Neutrophil (primary cell): ENCODE results near the gene LCK.

Source experiments
- H3K27ac ChIP-seq: fragments of 200-600 bp; sonication (generic); 2 replicates; pipeline ENCODE4 v1.5.1; 2016; ENCODE audit warnings: mild to moderate bottlenecking, moderate library complexity
- H3K27me3 ChIP-seq: fragments of 200-600 bp; sonication (generic); 2 replicates; pipeline ENCODE4 v1.6.0; 2016; ENCODE audit warnings: mild to moderate bottlenecking
- H3K36me3 ChIP-seq: fragments of 200-600 bp; sonication (generic); 2 replicates; pipeline ENCODE4 v1.5.1; 2017
- H3K4me1 ChIP-seq, 2 experiments: fragments of 200-600 bp in 1 of 2; sonication (generic) in 1 of 2; 1 replicate in 1 of 2; 2 replicates in 1 of 2; pipeline versions ENCODE4 v1.5.1 to v1.6.1; 2013 to 2016; ENCODE audit warnings: low read depth in 1 of 2, low read length in 1 of 2, mild to moderate bottlenecking in 1 of 2, moderate library complexity in 1 of 2; ENCODE audit not compliant: control insufficient read depth in 1 of 2, insufficient read depth in 1 of 2
- H3K4me3 ChIP-seq, 2 experiments: fragments of 200-600 bp in 1 of 2; sonication (generic) in 1 of 2; 1 replicate in 1 of 2; 2 replicates in 1 of 2; pipeline ENCODE4 v1.5.1; 2013 to 2016; ENCODE audit warnings: low read depth in 1 of 2, low read length in 1 of 2, mild to moderate bottlenecking in 1 of 2, moderate library complexity in 1 of 2
- H3K9me3 ChIP-seq: fragments of 200-600 bp; sonication (generic); 2 replicates; pipeline ENCODE4 v1.5.1; 2016
- CTCF ChIP-seq: fragments of 200-600 bp; sonication (generic); IDR thresholded peaks from 2 replicates; pipeline ENCODE4 v1.5.1; 2016; ENCODE audit warnings: antibody characterized with exemption

Gene LCK

GRCh38 chr1:32232558-32233304 is 18.3 kb upstream of the LCK start:
- Histone ChIP-seq H3K27me3 (no peaks in the 10 kb centered on the region), H3K27ac (no peak overlapping the region), H3K36me3 (peaks cover 45% of the 10 kb centered on the region), H3K4me1 (no peaks in the 10 kb centered on the region), H3K4me3 (no peak overlapping the region), H3K9me3 (no peaks in the 10 kb centered on the region)
- no peak for TF ChIP-seq CTCF

GRCh38 chr1:32234792-32235191 is 16.3 kb upstream of the LCK start:
- Histone ChIP-seq H3K9me3 (no peaks in the 10 kb centered on the region), H3K27me3 (peaks cover 16% of the 10 kb centered on the region), H3K4me3 (no peak overlapping the region), H3K27ac (no peak overlapping the region), H3K4me1 (peaks cover 0 to under 1% of the 10 kb centered on the region in 2 experiments), H3K36me3 (peaks cover 24% of the 10 kb centered on the region)
- no peak for TF ChIP-seq CTCF

- H3K4me1 ChIP-seq = peaks cover 21 to 22% of the 10 kb centered on the region in 2 experiments
- H3K4me3 ChIP-seq = no peak overlapping the region
- H3K27ac ChIP-seq = no peak overlapping the region
- H3K9me3 ChIP-seq = no peaks in the 10 kb centered on the region
- H3K27me3 ChIP-seq = peaks cover 50% of the 10 kb centered on the region
- H3K36me3 ChIP-seq = no peaks in the 10 kb centered on the region
- TF ChIP-seq CTCF = no peak
Observed at GRCh38 chr1:32239337-32239736, 11.7 kb upstream of the LCK start.

GRCh38 chr1:32239790-32240139 is 11.3 kb upstream of the LCK start:
- Histone ChIP-seq H3K36me3 (no peaks in the 10 kb centered on the region), H3K4me3 (no peak overlapping the region), H3K4me1 (peaks cover 21 to 22% of the 10 kb centered on the region in 2 experiments), H3K27ac (no peak overlapping the region), H3K27me3 (peaks cover 50% of the 10 kb centered on the region), H3K9me3 (no peaks in the 10 kb centered on the region)
- no peak for TF ChIP-seq CTCF

- peak overlapping the region; percentile 28 to 31 for H3K4me3 ChIP-seq
- no peaks in the 10 kb centered on the region for H3K9me3 ChIP-seq
- no peak for TF ChIP-seq CTCF
- H3K4me1 ChIP-seq = peaks cover 21 to 22% of the 10 kb centered on the region in 2 experiments
- H3K27ac ChIP-seq = no peak overlapping the region
- peaks cover 50% of the 10 kb centered on the region for H3K27me3 ChIP-seq
- H3K36me3 ChIP-seq = no peaks in the 10 kb centered on the region
Observed at GRCh38 chr1:32240140-32240951, 10.7 kb upstream of the LCK start.
